GM12891 (cell line): ENCODE data around the gene KCNAB1.

Source experiments
- POLR2A ChIP-seq: IDR thresholded peaks from 2 replicates; pipeline ENCODE4 v1.6.1; 2011; ENCODE audit warnings: low read depth, low read length, control low read depth
- POLR2AphosphoS5 ChIP-seq: IDR thresholded peaks from 2 replicates; pipeline ENCODE4 v1.6.1; 2011; ENCODE audit warnings: low read depth, low read length, control low read depth

DNA sequence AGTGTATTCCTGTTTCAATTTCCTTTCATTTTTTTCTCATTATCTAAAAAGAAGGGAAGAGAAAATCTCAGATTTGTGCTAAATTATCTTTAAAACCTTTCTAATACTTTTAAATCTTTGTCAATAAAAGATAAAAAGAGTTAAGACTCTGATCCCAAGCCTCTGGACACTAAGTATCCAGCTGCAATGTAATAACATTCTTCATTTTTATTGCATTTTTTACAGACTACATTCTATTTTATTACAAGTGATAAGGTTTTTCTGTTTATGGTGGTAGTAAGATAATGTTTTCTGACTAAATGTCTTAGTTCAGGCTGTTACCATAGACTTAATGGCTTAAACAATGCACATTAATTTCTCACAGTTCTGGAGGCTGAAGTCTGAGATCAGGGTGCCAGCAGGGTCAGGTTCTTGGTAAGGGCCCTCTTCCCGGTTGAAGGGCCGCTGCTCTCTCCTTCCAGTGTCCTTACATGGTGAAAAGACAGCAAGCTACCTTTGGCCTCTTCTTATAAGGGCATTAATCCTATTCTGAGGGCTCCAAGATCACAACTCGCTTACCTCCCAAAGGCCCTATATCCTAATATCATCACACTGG is 19.7 kb downstream of the KCNAB1 start:
- TF ChIP-seq POLR2AphosphoS5: no peak
- no peak for TF ChIP-seq POLR2A
